Muscle layer of colon (tissue), 2 donors: ENCODE data around the gene GK.
"Not testable (repeated sequence)": the region's sequence is repeated elsewhere in the genome, so short reads cannot be mapped to it uniquely, and the experiment has no call there.

ENCODE experiments used
- H3K27ac ChIP-seq: one replicate; pipeline ENCODE4 v1.7.0; 2013; ENCODE audit warnings: low read depth, mild to moderate bottlenecking, low read length, moderate library complexity
- H3K27me3 ChIP-seq, 2 donors: one replicate each; pipeline ENCODE4 v1.7.0; 2013; ENCODE audit warnings: low read length in 2 of 2, mild to moderate bottlenecking in 2 of 2; ENCODE audit not compliant: insufficient read depth in 2 of 2, control insufficient read depth in 1 of 2
- H3K36me3 ChIP-seq: one replicate; pipeline ENCODE4 v1.7.0; 2013; ENCODE audit warnings: mild to moderate bottlenecking, low read length; ENCODE audit not compliant: insufficient read depth
- H3K4me1 ChIP-seq: one replicate; pipeline ENCODE4 v1.7.0; 2013; ENCODE audit warnings: mild to moderate bottlenecking, low read length; ENCODE audit not compliant: insufficient read depth
- H3K4me3 ChIP-seq, 2 donors: one replicate each; pipeline ENCODE4 v1.7.0; 2013; ENCODE audit warnings: low read length in 2 of 2, low read depth in 1 of 2, mild to moderate bottlenecking in 1 of 2, moderate library complexity in 1 of 2
- H3K9ac ChIP-seq: one replicate; pipeline ENCODE4 v1.7.0; 2013; ENCODE audit warnings: low read length
- H3K9me3 ChIP-seq: one replicate; pipeline ENCODE4 v1.7.0; 2013; ENCODE audit warnings: mild to moderate bottlenecking, low read length
- donor health status: abdominal sarcoma.
- donor health status: Adenocarcinoma of cecum.

GK gene

DNA sequence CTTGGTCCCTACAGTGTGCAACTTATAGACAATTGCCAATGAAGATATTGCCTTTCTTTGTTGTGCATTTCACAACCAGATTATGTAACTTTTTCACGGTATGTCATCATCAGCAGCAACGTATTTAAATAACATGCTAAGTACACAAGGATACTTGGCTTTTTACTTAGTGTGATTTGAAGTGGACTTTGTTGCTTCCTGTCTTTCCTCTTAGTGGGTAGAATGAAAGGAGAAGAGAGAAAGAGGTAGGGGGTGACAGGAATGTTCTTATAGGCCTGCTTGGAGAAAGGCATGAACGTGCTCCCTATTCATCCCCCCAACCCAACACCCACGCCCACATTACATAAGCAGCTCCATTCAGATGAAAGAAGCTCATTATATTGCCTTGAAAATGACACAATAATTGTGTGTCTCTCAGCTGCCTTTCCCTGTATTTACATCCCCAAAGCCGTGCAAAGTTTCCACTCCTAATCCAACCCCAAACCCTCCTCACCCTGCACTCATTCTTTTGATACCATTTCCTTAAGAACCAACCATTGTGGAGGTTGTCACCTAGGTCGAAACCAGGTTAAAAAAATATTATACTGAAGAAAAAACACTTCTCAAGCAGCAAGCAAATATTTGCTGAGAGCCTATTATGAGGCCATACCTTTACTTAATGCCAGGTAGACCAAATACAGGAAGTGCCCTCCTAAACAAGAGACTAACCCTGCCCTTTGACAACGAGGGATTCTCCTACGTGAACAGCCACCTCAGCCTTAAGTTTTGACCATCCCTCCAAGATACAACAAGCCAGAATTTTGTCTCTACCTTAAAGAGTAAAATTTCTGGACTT lies 25.2 kb upstream of the GK start:
- H3K36me3 ChIP-seq, result no peaks in the 10 kb centered on the region
- H3K9ac ChIP-seq, result no peak overlapping the region
- H3K9me3 ChIP-seq, result no peaks in the 10 kb centered on the region
- no peak overlapping the region for H3K27ac ChIP-seq
- H3K4me1 ChIP-seq, result no peaks in the 10 kb centered on the region
- no peak overlapping the region for H3K4me3 ChIP-seq
- H3K27me3 ChIP-seq, result no peaks in the 10 kb centered on the region

DNA sequence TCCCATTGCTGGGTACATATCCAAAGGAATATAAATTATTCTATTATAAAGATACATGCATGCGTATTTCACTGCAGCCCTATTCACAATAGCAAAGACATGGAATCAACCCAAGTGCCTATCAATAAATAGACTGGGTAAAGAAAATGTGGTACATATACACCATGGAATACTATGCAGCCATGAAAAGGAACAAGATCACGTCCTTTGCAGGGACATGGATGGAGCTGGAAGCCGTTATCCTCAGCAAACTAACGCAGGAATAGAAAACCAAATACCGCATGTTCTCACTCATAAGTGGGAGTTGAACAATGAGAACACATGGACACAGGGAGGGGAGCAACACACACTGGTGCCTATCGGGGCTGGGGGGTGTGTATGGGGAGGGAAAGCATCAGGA lies 19.2 kb upstream of the GK start:
- H3K27ac ChIP-seq, H3K36me3 ChIP-seq, H3K27me3 ChIP-seq, H3K9ac ChIP-seq, H3K9me3 ChIP-seq, H3K4me3 ChIP-seq, H3K4me1 ChIP-seq: not testable (repeated sequence)

DNA sequence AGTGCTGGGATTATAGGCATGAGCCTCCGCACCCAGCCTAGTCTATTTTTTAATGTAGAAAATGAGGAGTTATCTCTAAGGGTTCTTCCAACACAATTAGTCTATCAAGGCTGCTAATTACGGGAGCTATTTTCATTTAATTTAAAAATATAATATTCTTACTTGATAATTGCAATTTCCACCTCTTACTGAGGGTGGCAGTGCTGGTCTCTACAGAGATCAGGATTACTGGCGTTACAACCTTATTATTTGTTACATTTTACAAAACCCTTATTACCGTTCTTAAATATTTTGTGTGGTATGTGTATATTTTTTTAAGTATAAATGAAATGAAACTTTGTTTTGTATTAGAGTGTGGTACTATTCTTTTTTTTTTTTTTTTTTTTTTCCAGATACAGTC lies 17.6 kb upstream of the GK start:
- Histone ChIP-seq H3K27me3 (no peaks in the 10 kb centered on the region), H3K4me1 (no peaks in the 10 kb centered on the region), H3K4me3 (no peak overlapping the region), H3K9me3 (no peaks in the 10 kb centered on the region), H3K9ac (no peak overlapping the region), H3K27ac (no peak overlapping the region), H3K36me3 (no peaks in the 10 kb centered on the region)

DNA sequence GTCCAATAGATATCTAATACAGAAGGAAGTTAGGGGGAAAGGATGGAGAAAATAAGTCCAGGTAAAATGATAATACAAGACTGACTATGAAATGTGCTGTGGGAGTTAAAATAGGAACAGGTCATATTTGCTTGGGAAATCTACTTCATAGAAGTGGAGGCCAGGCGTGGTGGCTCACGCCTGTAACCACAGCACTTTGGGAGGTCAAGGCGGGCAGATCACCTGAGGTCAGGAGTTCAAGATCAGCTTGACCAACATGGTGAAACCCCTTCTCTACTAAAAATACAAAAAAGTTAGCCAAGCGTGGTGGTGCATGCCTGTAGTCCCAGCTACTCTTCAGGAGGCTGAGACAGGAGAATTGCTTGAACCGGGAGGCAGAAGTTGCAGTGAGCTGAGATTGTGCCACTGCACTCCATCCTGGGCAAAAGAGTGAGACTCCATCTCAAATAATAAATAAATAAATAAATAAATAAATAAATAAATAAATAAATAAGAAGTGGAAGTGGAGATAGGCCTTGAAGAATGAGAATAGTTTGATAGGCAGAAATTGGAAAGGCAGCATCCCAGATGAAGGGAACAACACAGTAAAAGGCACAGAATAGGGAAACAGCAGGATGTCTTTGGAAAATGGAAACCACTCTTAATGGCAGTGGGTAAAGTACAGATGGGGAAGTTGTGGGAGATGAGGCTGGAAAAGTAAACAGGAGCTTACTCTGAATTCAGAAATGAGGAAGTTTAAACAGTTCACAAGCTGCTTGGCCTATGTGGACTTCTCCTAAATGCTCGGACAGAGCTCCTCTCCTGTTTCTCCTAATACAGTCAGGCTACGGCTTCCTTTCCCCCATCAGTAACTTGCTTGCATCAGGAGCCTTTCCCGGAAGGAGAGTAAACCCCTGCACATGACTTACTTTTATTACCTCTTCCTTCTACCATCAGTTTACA lies 15.1 kb upstream of the GK start:
- H3K9ac ChIP-seq, result no peak overlapping the region
- no peaks in the 10 kb centered on the region for H3K4me1 ChIP-seq
- H3K9me3 ChIP-seq, result no peaks in the 10 kb centered on the region
- no peaks in the 10 kb centered on the region for H3K27me3 ChIP-seq
- H3K36me3 ChIP-seq, result no peaks in the 10 kb centered on the region
- H3K4me3 ChIP-seq, result no peak overlapping the region
- no peak overlapping the region for H3K27ac ChIP-seq

DNA sequence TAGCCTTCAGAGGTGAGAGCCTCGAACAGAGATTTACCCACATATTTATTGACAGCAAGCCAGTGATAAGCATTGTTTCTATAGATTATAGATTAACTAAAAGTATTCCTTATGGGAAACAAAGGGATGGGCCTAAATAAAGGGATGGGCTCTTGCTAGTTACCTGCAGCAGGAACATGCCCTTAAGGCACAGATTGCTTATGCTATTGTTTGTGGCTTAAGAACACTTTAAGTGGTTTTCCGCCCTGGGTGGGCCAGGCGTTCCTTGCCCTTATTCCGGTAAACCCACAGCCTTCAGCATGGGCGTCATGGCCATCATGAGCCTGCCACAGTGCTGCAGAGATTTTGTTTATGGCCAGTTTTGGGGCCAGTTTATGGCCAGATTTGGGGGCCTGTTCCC lies 13.5 kb upstream of the GK start:
- not testable (repeated sequence) for H3K4me3 ChIP-seq, H3K27me3 ChIP-seq, H3K27ac ChIP-seq, H3K4me1 ChIP-seq, H3K9me3 ChIP-seq, H3K9ac ChIP-seq, H3K36me3 ChIP-seq

DNA sequence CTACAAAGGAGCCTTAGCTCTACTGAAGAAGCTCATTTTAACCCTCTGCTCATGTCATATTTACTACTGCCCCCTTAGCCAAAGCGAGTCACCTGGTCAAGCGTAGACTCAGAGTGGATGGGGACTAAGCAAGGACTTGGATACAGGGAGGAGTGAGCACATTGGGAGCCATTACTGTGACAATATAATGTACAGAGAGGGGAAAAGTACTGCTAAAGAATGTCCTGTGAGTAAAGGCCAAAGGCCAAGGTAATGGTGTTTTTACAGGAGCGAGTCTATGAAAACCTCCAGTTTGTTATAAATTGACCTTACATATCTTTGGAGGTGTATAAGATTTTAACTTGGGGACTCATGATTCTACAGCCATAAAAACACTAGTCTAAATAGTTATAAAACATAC lies 10.6 kb upstream of the GK start:
- no peaks in the 10 kb centered on the region for H3K27me3 ChIP-seq
- no peaks in the 10 kb centered on the region for H3K9me3 ChIP-seq
- no peak overlapping the region for H3K4me3 ChIP-seq
- no peak overlapping the region for H3K27ac ChIP-seq
- no peaks in the 10 kb centered on the region for H3K36me3 ChIP-seq
- H3K4me1 ChIP-seq, result no peaks in the 10 kb centered on the region
- H3K9ac ChIP-seq, result no peak overlapping the region

DNA sequence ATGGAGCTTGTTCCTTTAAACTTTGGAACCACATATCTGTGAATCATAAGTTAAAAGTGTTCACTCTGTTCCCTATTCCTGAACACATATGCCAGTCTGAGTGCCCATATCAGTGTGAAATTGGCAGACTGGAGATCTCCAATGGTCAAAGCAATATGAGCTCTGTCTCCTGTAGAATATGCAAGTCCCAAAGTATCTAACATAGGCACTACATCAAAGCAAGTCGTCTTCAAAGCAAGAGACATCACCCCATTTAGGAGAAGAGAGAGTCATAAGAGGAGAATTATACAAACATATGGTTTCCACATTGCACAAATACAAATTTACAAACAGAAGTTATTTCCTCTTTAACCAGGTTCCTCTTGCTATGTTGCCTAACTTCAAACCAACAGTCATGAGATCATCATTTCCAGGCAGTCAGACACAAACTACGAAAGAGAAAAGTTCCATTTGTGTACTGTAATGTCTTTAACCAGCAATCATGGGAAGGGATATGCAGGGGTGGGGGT lies 9.9 kb upstream of the GK start:
- no peaks in the 10 kb centered on the region for H3K27me3 ChIP-seq
- no peak overlapping the region for H3K27ac ChIP-seq
- H3K9me3 ChIP-seq, result no peaks in the 10 kb centered on the region
- no peak overlapping the region for H3K4me3 ChIP-seq
- no peaks in the 10 kb centered on the region for H3K36me3 ChIP-seq
- no peaks in the 10 kb centered on the region for H3K4me1 ChIP-seq
- no peak overlapping the region for H3K9ac ChIP-seq

DNA sequence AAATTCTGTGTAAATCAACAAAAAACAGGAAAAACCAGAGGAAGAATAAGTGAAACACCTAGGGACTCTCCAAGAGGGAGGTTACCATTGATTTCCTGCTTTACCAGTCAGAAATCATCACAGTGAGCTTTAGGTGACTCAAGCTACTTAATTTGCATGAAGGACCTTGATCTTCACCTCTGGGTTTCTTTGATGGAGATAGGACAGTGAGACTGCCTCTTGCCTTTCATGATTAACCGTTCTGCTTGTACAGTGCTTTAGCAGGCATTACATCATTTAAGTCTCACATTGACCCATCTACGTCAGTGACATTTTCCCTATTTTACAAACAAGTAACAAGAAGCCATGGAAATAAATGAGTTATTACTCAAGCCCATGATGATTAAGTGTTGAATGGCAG lies 3.4 kb upstream of the GK start:
- Histone ChIP-seq H3K27me3 (no peaks in the 10 kb centered on the region), H3K4me1 (no peaks in the 10 kb centered on the region), H3K36me3 (no peaks in the 10 kb centered on the region), H3K9ac (no peak overlapping the region), H3K27ac (no peak overlapping the region), H3K9me3 (no peaks in the 10 kb centered on the region), H3K4me3 (no peak overlapping the region)

DNA sequence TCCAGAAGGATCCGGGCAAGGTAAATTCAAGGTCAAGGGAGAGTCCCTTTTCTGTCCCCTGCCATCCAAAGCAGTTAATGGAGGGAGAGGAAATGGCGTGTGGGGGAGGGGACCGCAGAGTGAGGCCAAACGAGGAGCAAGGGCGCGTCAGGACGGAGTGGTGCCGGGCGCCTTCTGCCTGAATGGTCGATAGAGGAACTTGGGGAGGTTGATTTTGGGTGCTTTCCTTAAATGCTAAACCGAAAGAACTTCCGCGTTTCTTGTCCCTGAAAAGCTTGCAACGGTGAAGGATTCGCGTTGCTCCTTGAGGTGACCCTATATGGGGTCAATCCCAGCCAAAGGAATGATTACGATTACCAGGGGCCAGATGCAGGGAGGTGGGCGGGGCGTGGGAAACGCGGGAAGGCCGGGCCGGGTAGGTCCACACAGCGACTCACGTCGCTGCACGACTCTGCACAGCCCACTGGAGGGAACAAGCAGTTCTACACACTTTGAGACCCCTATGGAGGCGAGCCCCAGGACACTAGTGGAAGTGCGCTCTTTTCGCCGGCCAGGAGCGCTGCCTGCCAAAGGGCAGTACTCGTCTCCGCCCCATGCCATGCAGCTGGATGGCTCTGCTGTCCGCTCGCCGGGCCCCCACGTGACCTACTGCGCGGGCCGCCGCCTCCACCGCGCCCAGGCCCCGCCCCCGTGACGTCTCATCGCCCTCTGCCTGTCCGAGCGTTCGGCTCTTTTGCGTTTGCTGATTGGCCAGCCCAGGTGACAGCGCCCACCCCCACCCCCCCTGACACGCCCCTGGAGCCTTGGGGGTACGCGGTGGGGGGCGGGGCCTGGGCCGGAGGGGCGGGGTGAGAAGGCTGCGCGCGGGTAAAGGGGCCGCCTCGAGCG lies 452 bp upstream of the GK start:
- H3K9me3 ChIP-seq, result no peaks in the 10 kb centered on the region
- peak overlapping the region; percentile 19 for H3K9ac ChIP-seq

DNA sequence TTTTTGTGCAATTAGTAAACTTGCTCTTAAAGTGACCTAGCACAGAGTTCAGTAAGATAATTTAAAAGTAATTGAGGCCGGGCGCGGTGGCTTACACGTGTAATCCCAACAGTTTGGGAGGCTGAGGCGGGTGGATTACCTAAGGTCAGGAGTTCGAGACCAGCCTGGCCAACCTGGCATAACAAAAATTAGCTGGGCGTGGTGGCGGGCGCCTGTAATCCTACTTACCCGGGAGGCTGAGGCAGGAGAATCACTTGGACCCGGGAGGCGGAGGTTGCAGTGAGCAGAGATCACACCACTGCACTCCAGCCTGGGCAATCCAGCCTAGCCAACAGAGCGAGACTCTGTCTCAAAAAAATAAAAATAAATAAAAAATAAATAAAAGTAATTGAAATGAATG lies 1.2 kb downstream of the GK start:
- Histone ChIP-seq H3K4me3 (peak overlapping the region; percentile 50 to 72), H3K9ac (peak overlapping the region; percentile 33)
- not testable (repeated sequence) for H3K27me3 ChIP-seq, H3K36me3 ChIP-seq, H3K9me3 ChIP-seq, H3K27ac ChIP-seq, H3K4me1 ChIP-seq

More for the DNA sequence above, 452 bp upstream of the GK start:
- Histone ChIP-seq H3K27ac (no peak overlapping the region), H3K4me3 (peak overlapping the region; percentile 54 to 65), H3K4me1 (no peaks in the 10 kb centered on the region), H3K27me3 (no peaks in the 10 kb centered on the region), H3K36me3 (no peaks in the 10 kb centered on the region)
